KMS-11 (cell line): ENCODE results near the gene FOXO3.

Experiments used
- H2AFZ ChIP-seq: fragments of 200-600 bp; sonication (generic); 2 replicates; pipeline ENCODE4 v1.6.1; 2016; ENCODE audit warnings: antibody characterized with exemption, mixed run types, low read depth
- H3K27ac ChIP-seq: fragments of 200-600 bp; sonication (generic); 2 replicates; pipeline ENCODE4 v1.6.1; 2016; ENCODE audit warnings: mild to moderate bottlenecking, mixed run types
- H3K27me3 ChIP-seq: fragments of 200-600 bp; sonication (generic); 2 replicates; pipeline ENCODE4 v1.6.1; 2017; ENCODE audit warnings: mild to moderate bottlenecking, low read depth, mixed run types, moderate library complexity; ENCODE audit not compliant: insufficient read depth
- H3K36me3 ChIP-seq: fragments of 200-600 bp; sonication (generic); 2 replicates; pipeline ENCODE4 v1.6.1; 2017; ENCODE audit warnings: mild to moderate bottlenecking, mixed run types; ENCODE audit not compliant: insufficient read depth
- H3K4me1 ChIP-seq: fragments of 200-600 bp; sonication (generic); 2 replicates; pipeline ENCODE4 v1.6.1; 2016; ENCODE audit warnings: mild to moderate bottlenecking, low read depth, mixed run types; ENCODE audit not compliant: poor library complexity, severe bottlenecking
- H3K4me2 ChIP-seq: fragments of 200-600 bp; sonication (generic); 2 replicates; pipeline ENCODE4 v1.7.0; 2016; ENCODE audit warnings: mild to moderate bottlenecking, mixed run types
- H3K4me3 ChIP-seq: fragments of 200-600 bp; sonication (generic); IDR thresholded peaks from 2 replicates; pipeline ENCODE4 v1.6.1; 2017; ENCODE audit warnings: low read depth, low read length, mixed read lengths; ENCODE audit not compliant: insufficient read depth
- H3K79me2 ChIP-seq: fragments of 200-600 bp; sonication (generic); 2 replicates; pipeline ENCODE4 v1.6.1; 2016; ENCODE audit warnings: low read depth, mixed run types; ENCODE audit not compliant: insufficient read depth
- H3K9ac ChIP-seq: fragments of 200-600 bp; sonication (generic); 2 replicates; pipeline ENCODE4 v1.6.1; 2016; ENCODE audit warnings: mild to moderate bottlenecking, mixed run types
- H4K20me1 ChIP-seq: fragments of 200-600 bp; sonication (generic); 2 replicates; pipeline ENCODE4 v1.6.1; 2016; ENCODE audit warnings: mild to moderate bottlenecking, mixed run types; ENCODE audit not compliant: insufficient read depth
- TF ChIP-seq, protein P1 (sequence below): fragments of 200-600 bp; sonication (generic); conservative IDR thresholded peaks from 2 replicates; pipeline ENCODE4 v1.6.1; 2017; ENCODE audit warnings: low read depth, mild to moderate bottlenecking, antibody characterized with exemption, low read length, moderate library complexity, mixed read lengths

FOXO3 gene

GRCh38 chr6:108706649-108707048 is 145.9 kb downstream of the FOXO3 start:
- H3K4me2 ChIP-seq = no peak overlapping the region
- H3K4me1 ChIP-seq = peaks cover 7% of the 10 kb centered on the region

DNA sequence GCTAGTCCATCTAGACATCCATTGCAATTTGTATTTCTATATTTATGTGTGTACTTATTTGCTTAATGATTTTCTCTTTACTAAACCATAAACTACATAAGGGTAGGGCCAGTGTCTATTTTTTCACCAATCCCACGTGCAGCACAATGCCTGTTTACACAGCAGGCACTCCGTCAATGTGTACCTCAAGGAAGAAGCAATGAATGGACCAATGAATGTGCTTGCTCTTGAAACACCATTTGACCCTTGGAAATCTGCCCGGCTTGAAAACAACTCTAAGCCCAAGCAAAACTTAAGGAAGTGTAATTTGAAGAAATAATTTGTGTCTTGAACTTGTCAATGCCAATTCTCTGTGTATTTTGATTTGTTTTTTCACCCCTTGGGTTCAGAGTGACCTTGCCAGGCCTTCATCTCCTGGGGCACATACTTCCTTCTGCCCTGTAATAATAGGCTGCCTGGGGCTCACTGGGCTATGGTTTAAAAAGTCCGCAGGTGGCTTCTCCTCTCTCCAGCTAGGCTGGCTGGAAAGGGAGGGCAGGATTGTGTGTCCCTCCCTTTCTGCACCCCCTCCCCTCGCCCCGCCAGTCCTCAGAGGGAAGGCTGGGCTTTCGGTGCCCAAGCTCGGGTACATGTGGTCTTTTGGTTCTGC is 146.7 kb downstream of the FOXO3 start:
- Histone ChIP-seq H3K4me3 (no peak overlapping the region), H3K27me3 (no peaks in the 10 kb centered on the region), H3K4me1 (peaks cover 7% of the 10 kb centered on the region), H3K79me2 (no peaks in the 10 kb centered on the region), H3K9ac (no peak overlapping the region), H3K36me3 (no peaks in the 10 kb centered on the region), H2AFZ (no peak overlapping the region), H3K27ac (no peak overlapping the region), H4K20me1 (no peaks in the 10 kb centered on the region), H3K4me2 (no peak overlapping the region)
- TF ChIP-seq, protein P1, sequence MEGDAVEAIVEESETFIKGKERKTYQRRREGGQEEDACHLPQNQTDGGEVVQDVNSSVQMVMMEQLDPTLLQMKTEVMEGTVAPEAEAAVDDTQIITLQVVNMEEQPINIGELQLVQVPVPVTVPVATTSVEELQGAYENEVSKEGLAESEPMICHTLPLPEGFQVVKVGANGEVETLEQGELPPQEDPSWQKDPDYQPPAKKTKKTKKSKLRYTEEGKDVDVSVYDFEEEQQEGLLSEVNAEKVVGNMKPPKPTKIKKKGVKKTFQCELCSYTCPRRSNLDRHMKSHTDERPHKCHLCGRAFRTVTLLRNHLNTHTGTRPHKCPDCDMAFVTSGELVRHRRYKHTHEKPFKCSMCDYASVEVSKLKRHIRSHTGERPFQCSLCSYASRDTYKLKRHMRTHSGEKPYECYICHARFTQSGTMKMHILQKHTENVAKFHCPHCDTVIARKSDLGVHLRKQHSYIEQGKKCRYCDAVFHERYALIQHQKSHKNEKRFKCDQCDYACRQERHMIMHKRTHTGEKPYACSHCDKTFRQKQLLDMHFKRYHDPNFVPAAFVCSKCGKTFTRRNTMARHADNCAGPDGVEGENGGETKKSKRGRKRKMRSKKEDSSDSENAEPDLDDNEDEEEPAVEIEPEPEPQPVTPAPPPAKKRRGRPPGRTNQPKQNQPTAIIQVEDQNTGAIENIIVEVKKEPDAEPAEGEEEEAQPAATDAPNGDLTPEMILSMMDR = no peak

More at GRCh38 chr6:108706649-108707048, 145.9 kb downstream of the FOXO3 start:
- no peaks in the 10 kb centered on the region for H4K20me1 ChIP-seq
- no peak overlapping the region for H2AFZ ChIP-seq
- H3K36me3 ChIP-seq = no peaks in the 10 kb centered on the region
- no peak overlapping the region for H3K4me3 ChIP-seq
- no peaks in the 10 kb centered on the region for H3K27me3 ChIP-seq
- H3K9ac ChIP-seq = no peak overlapping the region
- no peak overlapping the region for H3K27ac ChIP-seq
- no peaks in the 10 kb centered on the region for H3K79me2 ChIP-seq
- TF ChIP-seq, protein P1 = no peak

DNA sequence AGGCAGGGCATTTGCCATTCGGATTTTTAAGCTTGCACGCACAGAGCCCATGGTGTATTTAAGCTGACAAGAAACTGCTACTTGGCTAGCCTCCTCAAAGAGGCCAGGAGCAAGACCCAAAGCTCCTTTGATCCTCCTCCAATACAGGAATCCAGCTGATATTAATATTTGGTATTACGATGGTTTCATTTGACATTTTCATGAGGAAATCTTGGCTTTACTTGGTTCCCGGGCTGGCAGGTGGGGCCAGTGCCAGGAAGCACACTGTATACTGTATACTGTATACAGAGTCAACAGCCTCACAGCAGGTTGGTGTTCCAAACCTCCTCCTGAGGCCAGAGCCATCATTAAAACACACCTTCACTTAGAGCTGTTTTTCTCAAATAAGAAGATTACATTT is 149.3 kb downstream of the FOXO3 start:
- Histone ChIP-seq H3K4me3 (no peak overlapping the region), H2AFZ (no peak overlapping the region), H3K9ac (no peak overlapping the region), H3K4me1 (no peaks in the 10 kb centered on the region), H3K4me2 (no peak overlapping the region), H3K27me3 (no peaks in the 10 kb centered on the region), H3K36me3 (no peaks in the 10 kb centered on the region), H3K79me2 (no peaks in the 10 kb centered on the region), H4K20me1 (no peaks in the 10 kb centered on the region), H3K27ac (no peak overlapping the region)
- TF ChIP-seq, protein P1 = no peak

- H4K20me1 ChIP-seq = no peaks in the 10 kb centered on the region
- no peak overlapping the region for H3K4me2 ChIP-seq
- no peak overlapping the region for H3K9ac ChIP-seq
- H3K4me3 ChIP-seq = no peak overlapping the region
- no peak overlapping the region for H3K27ac ChIP-seq
- H3K79me2 ChIP-seq = no peaks in the 10 kb centered on the region
- no peaks in the 10 kb centered on the region for H3K4me1 ChIP-seq
- no peak overlapping the region for H2AFZ ChIP-seq
- H3K27me3 ChIP-seq = no peaks in the 10 kb centered on the region
- no peaks in the 10 kb centered on the region for H3K36me3 ChIP-seq
- TF ChIP-seq, protein P1 = no peak
These were observed 149.8 kb downstream of the FOXO3 start for GRCh38 chr6:108710551-108710950.
